HepG2 (cell line): ENCODE results near the gene ZNF865. TPM values are rescaled to one million over a fixed set of nuclear protein-coding genes. Genes with fewer than 3 reads are reported as not detected.

ENCODE experiments used
- CAMTA2 ChIP-seq: sonication (generic); formaldehyde crosslinking; IDR thresholded peaks from 2 replicates; pipeline ENCODE4 v1.4.0; 2020; ENCODE audit warnings: mild to moderate bottlenecking, missing genetic modification reagents, borderline replicate concordance
- CTCF ChIP-seq: sonication (generic); formaldehyde crosslinking; IDR thresholded peaks from 2 replicates; pipeline ENCODE4 v1.5.0; 2020; ENCODE audit warnings: mild to moderate bottlenecking, missing genetic modification reagents, moderate library complexity
- ETV5 ChIP-seq: IDR thresholded peaks from 2 replicates; pipeline ENCODE4 v1.6.1; 2018; ENCODE audit warnings: missing biosample characterization, missing genetic modification reagents, inconsistent platforms, borderline replicate concordance
- FOXK1 ChIP-seq: sonication (generic); formaldehyde crosslinking; IDR thresholded peaks from 2 replicates; pipeline ENCODE4 v1.4.0; 2020; ENCODE audit warnings: low read depth, missing genetic modification reagents, borderline replicate concordance
- GATAD1 ChIP-seq: IDR thresholded peaks from 2 replicates; pipeline ENCODE4 v1.6.1; 2016; ENCODE audit warnings: missing genetic modification reagents, missing compliant biosample characterization
- KAT8 ChIP-seq: IDR thresholded peaks from 2 replicates; pipeline ENCODE4 v1.6.1; 2016; ENCODE audit warnings: missing genetic modification reagents, missing compliant biosample characterization
- KLF9 ChIP-seq: IDR thresholded peaks from 2 replicates; pipeline ENCODE4 v1.6.1; 2016; ENCODE audit warnings: low read depth
- PITX1 ChIP-seq: sonication (generic); formaldehyde crosslinking; IDR thresholded peaks from 2 replicates; pipeline ENCODE4 v1.5.1; 2020; ENCODE audit warnings: mild to moderate bottlenecking, missing genetic modification reagents
- POLR2G ChIP-seq: fragments of 200-400 bp; formaldehyde crosslinking; IDR thresholded peaks from 2 replicates; pipeline ENCODE4 v1.6.1; 2018; ENCODE audit warnings: mild to moderate bottlenecking, low read depth, low read length, moderate library complexity
- SP1 ChIP-seq, 2 experiments: fragments of 450-650 bp in 1 of 2; sonication (generic) in 1 of 2; formaldehyde crosslinking in 1 of 2; IDR thresholded peaks; 2 replicates each; pipeline versions ENCODE4 v1.4.0 to v1.6.1; 2016 to 2020; ENCODE audit warnings: missing genetic modification reagents in 1 of 2
- ZBTB40 ChIP-seq, 2 experiments: fragments of 450-650 bp in 1 of 2; sonication (generic) in 1 of 2; formaldehyde crosslinking in 1 of 2; IDR thresholded peaks; 2 replicates each; pipeline versions ENCODE4 v1.6.1 to v1.8.0; 2016 to 2022; ENCODE audit warnings: antibody characterized with exemption in 1 of 2, mild to moderate bottlenecking in 1 of 2, missing genetic modification reagents in 1 of 2
- ZNF574 ChIP-seq: sonication (generic); formaldehyde crosslinking; IDR thresholded peaks from 2 replicates; pipeline ENCODE4 v1.4.0; 2020; ENCODE audit warnings: missing genetic modification reagents
- ZNF639 ChIP-seq: conservative IDR thresholded peaks from 2 replicates; pipeline ENCODE4 v1.6.1; 2018; ENCODE audit warnings: missing genetic modification reagents
- polyA plus RNA-seq, 8 experiments: library from polyadenylated mRNA; depleted of rRNA in 3 of 8; stranded (reverse) in 7 of 8; unstranded in 1 of 8; fragments of >200 nt; fragmentation: Illumina TruSeq in 4 of 8; extraction: Trizol in 4 of 8; gene quantifications; 2 replicates each; pipeline versions ENCODE4 v1.2.1 to v1.2.3, GENCODE V29; 2011 to 2016; ENCODE audit warnings: low read depth in 4 of 8, missing spikeins in 1 of 8, mixed read lengths in 1 of 8; ENCODE audit not compliant: insufficient read depth in 1 of 8
- total RNA-seq, 5 experiments: library from RNA; depleted of rRNA; stranded (reverse); fragments of >200 nt; fragmentation: Illumina TruSeq; extraction: Trizol; gene quantifications; 2 replicates each; pipeline ENCODE4 v1.2.3, GENCODE V29; 2016; ENCODE audit warnings: low read depth in 1 of 5

ZNF865 gene
- total and polyA plus RNA-seq, 2 of the 13 experiments (the other 11 are each of a cell fraction or from before 2014, with no cell fraction given) = 0.93 to 1.0 TPM

GRCh38 chr19:55605207-55605636 is 225 bp upstream of the ZNF865 start (continued):
- peak; percentile 38; the same call in 1 of the 2 replicates for TF ChIP-seq ZBTB40 (IDR thresholded peaks at IDR 0.05)
- TF ChIP-seq ZBTB40 (CRISPR knock-in tag; IDR thresholded peaks at IDR 0.05) = no peak
- TF ChIP-seq ZNF639 (CRISPR knock-in tag) = peak; percentile 97
- TF ChIP-seq KLF9 = 0 out of 2 replicates have a peak, but pooled peaks have one; percentile 15
- TF ChIP-seq POLR2G = peak; percentile 68; the same call in 1 of the 2 replicates
- no peak for TF ChIP-seq PITX1 (CRISPR knock-in tag)
- peak; percentile 57; the same call in 1 of the 2 replicates for TF ChIP-seq FOXK1 (CRISPR knock-in tag)
- no peak for TF ChIP-seq CAMTA2 (CRISPR knock-in tag)
- TF ChIP-seq SP1 (IDR thresholded peaks at IDR 0.05) = no peak
- TF ChIP-seq SP1 (CRISPR knock-in tag; IDR thresholded peaks at IDR 0.05) = peak; percentile 69
- TF ChIP-seq KAT8 (CRISPR knock-in tag) = peak; percentile 70; the same call in 1 of the 2 replicates
- TF ChIP-seq CTCF (CRISPR knock-in tag) = no peak
- peak; percentile 73; the same call in 1 of the 2 replicates for TF ChIP-seq ETV5 (CRISPR knock-in tag)
- peak; percentile 63; the same call in 1 of the 2 replicates for TF ChIP-seq ZNF574 (CRISPR knock-in tag)
- peak; percentile 77 for TF ChIP-seq GATAD1
